Sciatic nerve (tissue), 2 donors: ENCODE measurements around the gene MAGOH. TPM values are rescaled to one million over a fixed set of nuclear protein-coding genes. Genes with fewer than 3 reads are reported as not detected.
"Not testable (repeated sequence)": the region's sequence is repeated elsewhere in the genome, so short reads cannot be mapped to it uniquely, and the experiment has no call there.

Experiments
- ATAC-seq: fragments of 200-7000 bp; cut with Tn5 transposase; one replicate; pipeline ENCODE4 v1.9.1; 2020; ENCODE audit warnings: mild to moderate bottlenecking, moderate library complexity
- DNase-seq: peaks from one replicate; pipeline ENCODE4 v3.0.0-alpha.2; 2020; ENCODE audit warnings: low spot score
- intact Hi-C: fragments of 100-400 bp; cut with DNase I; formaldehyde crosslinking; loops from one replicate; pipeline ENCODE4 v1.14.2; 2022
- total RNA-seq: library from RNA; stranded (reverse); fragmentation: NEBNext Ultra II Directional; extraction: Animal tissue kit (Norgen Biotek cat#: 25700); gene quantifications from one replicate; pipeline ENCODE4 v1.2.1, GENCODE V29; 2021
- donor health status: DM: no; HTN: no; CAD: no.
- donor health status: DM: no; HTN: no; CAD: no.

The MAGOH gene
- total RNA-seq, 1 donor from 2014 or later: 31.7 TPM

- ATAC-seq (peak; percentile 7), DNase-seq (peak; percentile 46)
- intact Hi-C loops: loop anchor here (10.0 kb wide), 1 partner anchor 273 kb away; the partner anchor contains the start of genes ECHDC2 and SCP2
Observed at GRCh38 chr1:53197291-53198200, 40.8 kb downstream of the MAGOH start.

GRCh38 chr1:53196485-53197290, 41.6 kb downstream of the MAGOH start, which contains the start of gene CPT2:
Gene CPT2 (plus strand): TSS chr1:53196824. CDS start chr1:53196944, 120 bp downstream.
- ATAC-seq (peak; percentile 97), DNase-seq (peak; percentile 97)
- intact Hi-C loops: loop anchor here (10.0 kb wide), 1 partner anchor 272 kb away; the partner anchor contains the start of genes ECHDC2 and SCP2

GRCh38 chr1:53196017-53196484, 42.3 kb downstream of the MAGOH start:
- DNase-seq (peak; percentile 50), ATAC-seq (peak; percentile 38)
- intact Hi-C loops: loop anchor here (10.0 kb wide), 1 partner anchor 271 kb away; the partner anchor contains the start of genes ECHDC2 and SCP2

GRCh38 chr1:53195246-53196016, 42.9 kb downstream of the MAGOH start:
- peak; percentile 53 for DNase-seq
- intact Hi-C loops: loop anchor here (10.0 kb wide), 1 partner anchor 271 kb away; the partner anchor contains the start of genes ECHDC2 and SCP2
- ATAC-seq: peak; percentile 18

GRCh38 chr1:53190210-53190611, 48.1 kb downstream of the MAGOH start:
- ATAC-seq: no peak
- peak; percentile 43 for DNase-seq
- intact Hi-C loops: loop anchor here (10.0 kb wide), 1 partner anchor 265 kb away; the partner anchor contains the start of genes ECHDC2 and SCP2

GRCh38 chr1:53189061-53189460, 49.3 kb downstream of the MAGOH start:
- intact Hi-C loops: loop anchor here (10.0 kb wide), 1 partner anchor 114 kb away; no protein-coding TSS in a partner anchor

GRCh38 chr1:53188099-53188498, 50.2 kb downstream of the MAGOH start:
- ATAC-seq (no peak), DNase-seq (no peak)
- intact Hi-C loops: loop anchor here (10.0 kb wide), 1 partner anchor 113 kb away; no protein-coding TSS in a partner anchor

More at GRCh38 chr1:53189061-53189460, 49.3 kb downstream of the MAGOH start:
- no peak for ATAC-seq
- DNase-seq: no peak

GRCh38 chr1:53187401-53187800, 50.9 kb downstream of the MAGOH start:
- DNase-seq (no peak), ATAC-seq (no peak)
- intact Hi-C loops: loop anchor here (10.0 kb wide), 1 partner anchor 113 kb away; no protein-coding TSS in a partner anchor

- intact Hi-C loops: loop anchor here (10.0 kb wide), 1 partner anchor 112 kb away; no protein-coding TSS in a partner anchor
- DNase-seq: no peak
- no peak for ATAC-seq
Observed at GRCh38 chr1:53186533-53186932, 51.8 kb downstream of the MAGOH start.

- ATAC-seq, DNase-seq: not testable (repeated sequence)
- intact Hi-C loops: loop anchor here (10.0 kb wide), 1 partner anchor 111 kb away; no protein-coding TSS in a partner anchor
Observed at GRCh38 chr1:53185955-53186297, 52.4 kb downstream of the MAGOH start.

GRCh38 chr1:53183095-53183990, 55.0 kb downstream of the MAGOH start:
- intact Hi-C loops: loop anchor here (10.0 kb wide), 1 partner anchor 109 kb away; no protein-coding TSS in a partner anchor
- ATAC-seq (peak; percentile 87), DNase-seq (no peak)

GRCh38 chr1:53182716-53183094, 55.6 kb downstream of the MAGOH start:
- ATAC-seq: peak; percentile 2
- DNase-seq: no peak
- intact Hi-C loops: loop anchor here (10.0 kb wide), 1 partner anchor 108 kb away; no protein-coding TSS in a partner anchor

- DNase-seq: peak; percentile 93
- intact Hi-C loops: loop anchor here (10.0 kb wide), 1 partner anchor 107 kb away; no protein-coding TSS in a partner anchor
- peak; percentile 69 for ATAC-seq
Observed at GRCh38 chr1:53182111-53182593, 56.2 kb downstream of the MAGOH start.

- DNase-seq: no peak
- intact Hi-C loops: loop anchor here (10.0 kb wide), 1 partner anchor 106 kb away; no protein-coding TSS in a partner anchor
- no peak for ATAC-seq
Observed at GRCh38 chr1:53180951-53181350, 57.4 kb downstream of the MAGOH start.

GRCh38 chr1:53180226-53180625, 58.1 kb downstream of the MAGOH start:
- intact Hi-C loops: loop anchor here (10.0 kb wide), 1 partner anchor 105 kb away; no protein-coding TSS in a partner anchor
- DNase-seq (no peak), ATAC-seq (no peak)
